WTC11 (cell line): ENCODE measurements around the gene NRTN.

Experiments
- ATF1 ChIP-seq: sonication (generic); formaldehyde crosslinking; IDR thresholded peaks from 2 replicates; pipeline ENCODE4 v1.8.1; 2023; ENCODE audit warnings: mild to moderate bottlenecking, moderate library complexity, missing genetic modification reagents
- ATF2 ChIP-seq: sonication (generic); formaldehyde crosslinking; IDR thresholded peaks from 2 replicates; pipeline ENCODE4 v1.8.1; 2022; ENCODE audit warnings: low read depth, missing genetic modification reagents, borderline replicate concordance
- CTCF ChIP-seq: fragments of 200-600 bp; IDR thresholded peaks from 2 replicates; pipeline ENCODE4 v1.8.0; 2022; ENCODE audit warnings: antibody characterized with exemption
- ETV6 ChIP-seq: sonication (generic); formaldehyde crosslinking; IDR thresholded peaks from 2 replicates; pipeline ENCODE4 v1.8.1; 2022; ENCODE audit warnings: mild to moderate bottlenecking, missing genetic modification reagents
- FOXP4 ChIP-seq: sonication (generic); formaldehyde crosslinking; IDR thresholded peaks from 2 replicates; pipeline ENCODE4 v1.8.0; 2022; ENCODE audit warnings: mild to moderate bottlenecking, missing genetic modification reagents
- GTF2I ChIP-seq: fragments of 250-450 bp; sonication (Bioruptor Pico); conservative IDR thresholded peaks from 2 replicates; pipeline ENCODE4 v1.4.0; 2021; ENCODE audit warnings: mild to moderate bottlenecking
- NR1H2 ChIP-seq: sonication (generic); formaldehyde crosslinking; IDR thresholded peaks from 2 replicates; pipeline ENCODE4 v1.9.0; 2021; ENCODE audit warnings: mild to moderate bottlenecking, moderate library complexity, missing genetic modification reagents
- NR2C2 ChIP-seq: sonication (generic); formaldehyde crosslinking; IDR thresholded peaks from 2 replicates; pipeline ENCODE4 v1.8.0; 2022; ENCODE audit warnings: mild to moderate bottlenecking, missing genetic modification reagents
- SP1 ChIP-seq: sonication (generic); formaldehyde crosslinking; conservative IDR thresholded peaks from 2 replicates; pipeline ENCODE4 v1.8.1; 2022; ENCODE audit warnings: missing genetic modification reagents
- STAT6 ChIP-seq: sonication (generic); formaldehyde crosslinking; conservative IDR thresholded peaks from 2 replicates; pipeline ENCODE4 v1.8.1; 2023; ENCODE audit warnings: mild to moderate bottlenecking, low read depth, missing genetic modification reagents, moderate library complexity
- TEAD1 ChIP-seq: sonication (generic); formaldehyde crosslinking; IDR thresholded peaks from 2 replicates; pipeline ENCODE4 v1.8.0; 2022; ENCODE audit warnings: mild to moderate bottlenecking, missing genetic modification reagents
- TP53 ChIP-seq: sonication (generic); formaldehyde crosslinking; IDR thresholded peaks from 2 replicates; pipeline ENCODE4 v1.8.1; 2023; ENCODE audit warnings: mild to moderate bottlenecking, missing genetic modification reagents
- ZNF138 ChIP-seq: sonication (generic); formaldehyde crosslinking; conservative IDR thresholded peaks from 2 replicates; pipeline ENCODE4 v1.8.1; 2022; ENCODE audit warnings: mild to moderate bottlenecking, moderate library complexity, missing genetic modification reagents
- ZNF416 ChIP-seq: fragments of 250-450 bp; sonication (Bioruptor Pico); IDR thresholded peaks from 2 replicates; pipeline ENCODE4 v1.9.0; 2021; ENCODE audit warnings: mild to moderate bottlenecking, inconsistent platforms

- TF ChIP-seq ZNF416 (CRISPR knock-in tag) (no peak), CTCF (no peak), ETV6 (CRISPR knock-in tag) (no peak), NR1H2 (CRISPR knock-in tag) (no peak), NR2C2 (CRISPR knock-in tag) (no peak), SP1 (no peak), ATF1 (CRISPR knock-in tag) (no peak), ZNF138 (CRISPR knock-in tag) (no peak), GTF2I (CRISPR knock-in tag) (peak; percentile 73; the same call in 1 of the 2 replicates), FOXP4 (CRISPR knock-in tag) (no peak), STAT6 (CRISPR knock-in tag) (no peak), TP53 (no peak), ATF2 (CRISPR knock-in tag) (no peak), TEAD1 (CRISPR knock-in tag) (no peak)
These were observed 24.9 kb downstream of the NRTN start for GRCh38 chr19:5829567-5830310.
